K562 (cell line): ENCODE results near the gene CTCF. TPM values are rescaled to one million over a fixed set of nuclear protein-coding genes. Genes with fewer than 3 reads are reported as not detected.
A peak's percentile ranks its signal among the peaks of the same experiment; 100 is the strongest.

Experiments
- ATF3 ChIP-seq, 2 experiments: fragments of 450-650 bp in 1 of 2; sonication (generic) in 1 of 2; formaldehyde crosslinking in 1 of 2; IDR thresholded peaks in 1 of 2; conservative IDR thresholded peaks in 1 of 2; 2 replicates each; pipeline versions ENCODE4 v1.6.1 to v1.8.1; 2016 to 2023; ENCODE audit warnings: mild to moderate bottlenecking in 2 of 2, moderate library complexity in 2 of 2, inconsistent platforms in 1 of 2, missing genetic modification reagents in 1 of 2
- CC2D1A ChIP-seq: fragments of 450-650 bp; IDR thresholded peaks from 2 replicates; pipeline ENCODE4 v1.6.1; 2017; ENCODE audit warnings: mild to moderate bottlenecking
- CREM ChIP-seq: IDR thresholded peaks from 2 replicates; pipeline ENCODE4 v1.6.1; 2014; ENCODE audit warnings: antibody characterized with exemption, low read depth
- CTCFL ChIP-seq: IDR thresholded peaks from 2 replicates; pipeline ENCODE4 v1.6.1; 2011; ENCODE audit warnings: borderline replicate concordance, low read depth, mild to moderate bottlenecking, moderate library complexity, low read length; ENCODE audit not compliant: insufficient read depth, poor library complexity, severe bottlenecking
- DEAF1 ChIP-seq: fragments of 450-650 bp; formaldehyde crosslinking; IDR thresholded peaks from 2 replicates; pipeline ENCODE4 v1.4.0; 2020; ENCODE audit warnings: mild to moderate bottlenecking, moderate library complexity
- E4F1 ChIP-seq: fragments of 250-450 bp; sonication (Bioruptor Pico); IDR thresholded peaks from 2 replicates; pipeline ENCODE4 v1.5.0; 2021; ENCODE audit warnings: mild to moderate bottlenecking, borderline replicate concordance
- L3MBTL2 ChIP-seq: fragments of 450-650 bp; IDR thresholded peaks from 2 replicates; pipeline ENCODE4 v1.6.1; 2016; ENCODE audit warnings: mild to moderate bottlenecking, moderate library complexity
- LCOR ChIP-seq: sonication (generic); formaldehyde crosslinking; IDR thresholded peaks from 2 replicates; pipeline ENCODE4 v1.8.0; 2022; ENCODE audit warnings: mild to moderate bottlenecking, missing genetic modification reagents
- MXD1 ChIP-seq: fragments of 250-450 bp; sonication (Bioruptor Pico); IDR thresholded peaks from 2 replicates; pipeline ENCODE4 v1.8.0; 2021; ENCODE audit warnings: borderline replicate concordance, mild to moderate bottlenecking, moderate library complexity; ENCODE audit not compliant: poor library complexity, severe bottlenecking
- MYNN ChIP-seq, 2 experiments: sonication (generic); formaldehyde crosslinking in 1 of 2; IDR thresholded peaks; 2 replicates each; pipeline versions ENCODE4 v1.5.0 to v1.6.1; 2016 to 2020; ENCODE audit warnings: antibody characterized with exemption in 1 of 2, missing genetic modification reagents in 1 of 2
- NFE2 ChIP-seq: IDR thresholded peaks from 2 replicates; pipeline ENCODE4 v1.6.1; 2014; ENCODE audit warnings: antibody characterized with exemption, low read depth
- NFXL1 ChIP-seq: fragments of 450-650 bp; formaldehyde crosslinking; IDR thresholded peaks from 2 replicates; pipeline ENCODE4 v1.4.0; 2021; ENCODE audit warnings: mild to moderate bottlenecking
- POU5F1 ChIP-seq: fragments of 150-350 bp; IDR thresholded peaks from 2 replicates; pipeline ENCODE4 v1.6.1; 2014; ENCODE audit warnings: borderline replicate concordance, low read length, low read depth, mild to moderate bottlenecking; ENCODE audit not compliant: partially characterized antibody
- SMAD2 ChIP-seq: fragments of 150-350 bp; IDR thresholded peaks from 2 replicates; pipeline ENCODE4 v1.6.1; 2014; ENCODE audit warnings: low read depth, mild to moderate bottlenecking, low read length
- USF2 ChIP-seq: sonication (generic); formaldehyde crosslinking; IDR thresholded peaks from 2 replicates; pipeline ENCODE4 v1.5.0; 2020; ENCODE audit warnings: missing genetic modification reagents
- YY1 ChIP-seq, 3 experiments: IDR thresholded peaks; 2 replicates each; pipeline ENCODE4 v1.6.1; 2011; ENCODE audit warnings: low read length in 2 of 3, mild to moderate bottlenecking in 2 of 3, moderate library complexity in 2 of 3, borderline replicate concordance in 1 of 3, control low read depth in 1 of 3, low read depth in 1 of 3; ENCODE audit not compliant: insufficient read depth in 3 of 3, insufficient replicate concordance in 2 of 3, control insufficient read depth in 1 of 3, insufficient read length in 1 of 3; ENCODE audit errors: extremely low read depth in 1 of 3
- ZBED1 ChIP-seq: IDR thresholded peaks from 2 replicates; pipeline ENCODE4 v1.6.1; 2014
- polyA plus RNA-seq, 8 experiments: library from polyadenylated mRNA; depleted of rRNA in 4 of 8; stranded (reverse) in 5 of 8; unstranded in 3 of 8; fragments of >200 nt; fragmentation: Nextera tagmentation in 2 of 8; fragmentation: Illumina TruSeq in 1 of 8; extraction: Ambion mirVana in 2 of 8; extraction: Trizol in 1 of 8; gene quantifications; 2 replicates each; pipeline versions ENCODE4 v1.2.1 to v1.2.3, GENCODE V29; 2011 to 2014; ENCODE audit warnings: inconsistent platforms in 1 of 8, missing spikeins in 1 of 8
- total RNA-seq, 7 experiments: library from RNA; depleted of rRNA in 6 of 7; stranded (reverse); fragments of >200 nt in 6 of 7; fragmentation: Illumina TruSeq in 2 of 7; extraction: Trizol in 2 of 7; gene quantifications; 2 replicates each; pipeline versions ENCODE4 v1.2.1 to v1.2.3, GENCODE V29; 2011 to 2021; ENCODE audit warnings: low replicate concordance in 1 of 7

CTCF gene
- total and polyA plus RNA-seq, 9 of the 15 experiments (the other 6 are each of a cell fraction or from before 2014, with no cell fraction given) = 7.8 to 49.2 (median 33.9) TPM

DNA sequence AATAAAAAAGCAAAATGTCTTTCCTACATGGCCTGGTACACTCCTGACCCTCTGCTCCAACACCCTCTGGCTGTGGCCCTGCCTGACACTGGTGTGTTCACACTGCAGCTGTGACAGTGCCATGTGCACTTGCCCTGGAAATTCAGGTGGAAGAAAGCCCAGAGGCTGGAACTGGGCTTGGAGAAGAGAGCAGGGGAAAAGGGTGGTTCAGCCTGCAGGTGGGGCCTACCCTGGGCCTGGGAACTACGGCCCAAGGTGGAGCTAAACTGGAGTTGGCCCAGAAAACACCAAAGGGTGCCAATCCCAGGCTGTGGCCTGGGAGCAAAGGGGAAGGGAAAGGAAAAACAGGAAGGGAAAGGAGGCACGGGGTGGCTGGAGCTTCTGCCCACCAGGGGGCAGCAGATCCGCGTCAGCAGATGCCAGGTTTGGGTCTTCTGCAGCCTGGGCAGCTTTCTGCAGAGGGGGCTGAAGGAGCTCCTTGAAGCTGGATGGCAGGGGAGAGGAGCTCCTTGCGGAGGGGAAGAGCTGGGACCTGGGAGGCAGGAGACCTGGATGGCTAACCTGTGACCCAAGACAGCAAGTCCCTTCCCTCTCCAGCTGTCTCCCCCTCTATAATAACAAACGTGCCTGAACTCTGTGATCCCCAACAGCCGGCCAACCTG lies 15.4 kb upstream of the CTCF start (continued):
- no peak for TF ChIP-seq MXD1 (CRISPR knock-in tag)
- TF ChIP-seq CREM = peak; percentile 66
- TF ChIP-seq YY1 (IDR thresholded peaks at IDR 0.05; ENCODE audit: borderline replicate concordance in 1 of 3, control insufficient read depth in 1 of 3, extremely low read depth in 1 of 3, insufficient read depth in 3 of 3, insufficient read length in 1 of 3, insufficient replicate concordance in 2 of 3, low read depth in 1 of 3, low read length in 2 of 3) = peak in 1 of 3 experiments; percentile 47
- no peak for TF ChIP-seq SMAD2
- no peak for TF ChIP-seq L3MBTL2
- TF ChIP-seq CC2D1A = peak; percentile 81
- no peak for TF ChIP-seq POU5F1
- TF ChIP-seq LCOR (CRISPR knock-in tag) = 0 out of 2 replicates have a peak, but pooled peaks have one; percentile 53
- TF ChIP-seq E4F1 (CRISPR knock-in tag) = no peak
- TF ChIP-seq NFXL1 (CRISPR knock-in tag) = no peak
- peak; percentile 76 for TF ChIP-seq CTCFL
- TF ChIP-seq ZBED1 = no peak
- peak; percentile 50; the same call in 1 of the 2 replicates for TF ChIP-seq DEAF1 (CRISPR knock-in tag)
- no peak for TF ChIP-seq NFE2
- TF ChIP-seq USF2 = peak; percentile 14; the same call in 1 of the 2 replicates
- TF ChIP-seq ATF3 (IDR thresholded peaks at IDR 0.05) = no peak
- no peak for TF ChIP-seq ATF3 (CRISPR knock-in tag; conservative IDR thresholded peaks at IDR 0.05)
- 0 out of 2 replicates have a peak, but pooled peaks have one; percentile 28 for TF ChIP-seq MYNN (IDR thresholded peaks at IDR 0.05)
- no peak for TF ChIP-seq MYNN (CRISPR knock-in tag; IDR thresholded peaks at IDR 0.05)
